Neural cell (in vitro differentiated cells): Measurements from ENCODE around the gene COG6. TPM values are rescaled to one million over a fixed set of nuclear protein-coding genes. Genes with fewer than 3 reads are reported as not detected.

Experiments used
- H2AFZ ChIP-seq: fragments of 200-600, 300-800 bp; sonication (generic), shearing (Covaris generic); 2 replicates; pipeline ENCODE4 v1.6.0; 2014; ENCODE audit warnings: low read depth, mild to moderate bottlenecking, antibody characterized with exemption, low read length, moderate library complexity
- H3F3A ChIP-seq: fragments of 200-600 bp; shearing (Covaris generic); 2 replicates; pipeline ENCODE4 v1.6.1; 2016; ENCODE audit warnings: mild to moderate bottlenecking, moderate library complexity, mixed read lengths, antibody characterized with exemption, low read length; ENCODE audit not compliant: insufficient read depth, poor library complexity, severe bottlenecking
- H3K27ac ChIP-seq: fragments of 200-600, 300-800 bp; sonication (generic), shearing (Covaris generic); 2 replicates; pipeline ENCODE4 v1.5.1; 2014; ENCODE audit warnings: mild to moderate bottlenecking, low read length, moderate library complexity
- H3K27me3 ChIP-seq: fragments of 300-800, 200-600 bp; sonication (generic), shearing (Covaris generic); 2 replicates; pipeline ENCODE4 v1.6.0; 2014; ENCODE audit warnings: mild to moderate bottlenecking, low read depth, low read length, moderate library complexity; ENCODE audit not compliant: insufficient read depth
- H3K36me3 ChIP-seq: fragments of 300-800, 200-600 bp; sonication (generic), shearing (Covaris generic); 2 replicates; pipeline ENCODE4 v1.5.1; 2014; ENCODE audit warnings: mild to moderate bottlenecking, antibody characterized with exemption, low read length, moderate library complexity; ENCODE audit not compliant: insufficient read depth
- H3K4me2 ChIP-seq: fragments of 300-800, 200-600 bp; sonication (generic), shearing (Covaris generic); 2 replicates; pipeline ENCODE4 v1.6.0; 2014; ENCODE audit warnings: mild to moderate bottlenecking, low read length
- H3K4me3 ChIP-seq: fragments of 300-800, 200-600 bp; sonication (generic), shearing (Covaris generic); 2 replicates; pipeline ENCODE4 v1.5.1; 2014; ENCODE audit warnings: mild to moderate bottlenecking, low read length, moderate library complexity
- H3K79me2 ChIP-seq: fragments of 200-600 bp; shearing (Covaris generic); replicated peaks from 2 replicates; pipeline ENCODE4 v1.6.0; 2014; ENCODE audit warnings: mild to moderate bottlenecking, low read length, moderate library complexity; ENCODE audit not compliant: insufficient read depth
- H3K9ac ChIP-seq: fragments of 300-800, 200-600 bp; sonication (generic), shearing (Covaris generic); 2 replicates; pipeline ENCODE4 v1.6.1; 2016; ENCODE audit warnings: mild to moderate bottlenecking, low read length, mixed read lengths
- H3K9me2 ChIP-seq: fragments of 200-600 bp; shearing (Covaris generic); 2 replicates; pipeline ENCODE4 v1.6.1; 2016; ENCODE audit warnings: mild to moderate bottlenecking, low read length, mixed read lengths; ENCODE audit not compliant: insufficient read depth
- H3K9me3 ChIP-seq: fragments of 200-600, 300-800 bp; sonication (generic), shearing (Covaris generic); 2 replicates; pipeline ENCODE4 v1.6.1; 2016; ENCODE audit warnings: mild to moderate bottlenecking, mixed run types, low read length, moderate library complexity, mixed read lengths
- H4K20me1 ChIP-seq: fragments of 200-600 bp; shearing (Covaris generic); 2 replicates; pipeline ENCODE4 v1.6.1; 2016; ENCODE audit warnings: mild to moderate bottlenecking, mixed run types; ENCODE audit not compliant: insufficient read depth
- CTCF ChIP-seq: fragments of 450-650 bp; IDR thresholded peaks from 2 replicates; pipeline ENCODE4 v1.5.1; 2014; ENCODE audit warnings: antibody characterized with exemption, mild to moderate bottlenecking, moderate library complexity; ENCODE audit not compliant: poor library complexity, severe bottlenecking
- EP300 ChIP-seq: fragments of 450-650 bp; conservative IDR thresholded peaks from 2 replicates; pipeline ENCODE4 v1.6.1; 2014; ENCODE audit warnings: antibody characterized with exemption, mild to moderate bottlenecking, moderate library complexity; ENCODE audit not compliant: poor library complexity, severe bottlenecking
- EZH2 ChIP-seq: fragments of 200-600, 300-800 bp; shearing (Covaris generic), sonication (generic); IDR thresholded peaks from 2 replicates; pipeline ENCODE4 v1.6.1; 2014; ENCODE audit warnings: antibody characterized with exemption, low read length, borderline replicate concordance, mild to moderate bottlenecking; ENCODE audit not compliant: insufficient read depth, poor library complexity, severe bottlenecking
- MXI1 ChIP-seq: fragments of 450-650 bp; conservative IDR thresholded peaks from 2 replicates; pipeline ENCODE4 v1.6.1; 2014; ENCODE audit warnings: antibody characterized with exemption, mild to moderate bottlenecking; ENCODE audit not compliant: poor library complexity, severe bottlenecking
- POLR2AphosphoS5 ChIP-seq: IDR thresholded peaks from 2 replicates; pipeline ENCODE4 v1.6.1; 2012
- RAD21 ChIP-seq: fragments of 450-650 bp; conservative IDR thresholded peaks from 2 replicates; pipeline ENCODE4 v1.6.1; 2014; ENCODE audit warnings: antibody characterized with exemption, mild to moderate bottlenecking, moderate library complexity
- REST ChIP-seq: IDR thresholded peaks from 2 replicates; pipeline ENCODE4 v1.6.1; 2012; ENCODE audit warnings: borderline replicate concordance
- SMC3 ChIP-seq: fragments of 450-650 bp; conservative IDR thresholded peaks from 2 replicates; pipeline ENCODE4 v1.6.1; 2014; ENCODE audit warnings: antibody characterized with exemption, mild to moderate bottlenecking, moderate library complexity; ENCODE audit not compliant: poor library complexity
- TAF1 ChIP-seq: IDR thresholded peaks from 2 replicates; pipeline ENCODE4 v1.6.1; 2012; ENCODE audit warnings: low read depth
- polyA plus RNA-seq: library from polyadenylated mRNA; depleted of rRNA; stranded (reverse); fragments of >200 nt; gene quantifications from 2 replicates; pipeline ENCODE4 v1.2.3, GENCODE V29; 2014

COG6 gene
- polyA plus RNA-seq, 1 donor from 2014 or later: 23.1 TPM

- Histone ChIP-seq H3K9me2 (no peaks in the 10 kb centered on the region), H3K4me2 (no peak overlapping the region), H3F3A (no peaks in the 10 kb centered on the region), H3K27ac (no peak overlapping the region), H3K4me3 (no peak overlapping the region), H3K36me3 (no peaks in the 10 kb centered on the region), H4K20me1 (no peaks in the 10 kb centered on the region), H3K9ac (no peak overlapping the region), H3K79me2 (no peaks in the 10 kb centered on the region), H3K27me3 (no peaks in the 10 kb centered on the region), H3K9me3 (no peaks in the 10 kb centered on the region), H2AFZ (no peak overlapping the region)
- TF ChIP-seq EZH2 (no peak), EP300 (no peak), MXI1 (no peak), REST (no peak), RAD21 (no peak), POLR2AphosphoS5 (no peak), TAF1 (no peak), SMC3 (no peak), CTCF (no peak)
Observed at GRCh38 chr13:39766464-39767158, 111.1 kb downstream of the COG6 start.

GRCh38 chr13:39767791-39768517 lies 112.5 kb downstream of the COG6 start:
- no peaks in the 10 kb centered on the region for H3K9me3 ChIP-seq
- no peaks in the 10 kb centered on the region for H3K79me2 ChIP-seq
- no peaks in the 10 kb centered on the region for H4K20me1 ChIP-seq
- no peak for TF ChIP-seq SMC3
- no peaks in the 10 kb centered on the region for H3K36me3 ChIP-seq
- no peaks in the 10 kb centered on the region for H3F3A ChIP-seq
- no peaks in the 10 kb centered on the region for H3K27me3 ChIP-seq
- no peak overlapping the region for H3K4me2 ChIP-seq
- H3K27ac ChIP-seq: no peak overlapping the region
- H3K4me3 ChIP-seq: no peak overlapping the region
- no peak overlapping the region for H3K9ac ChIP-seq
- H2AFZ ChIP-seq: no peak overlapping the region
- no peaks in the 10 kb centered on the region for H3K9me2 ChIP-seq
